Superior temporal gyrus (tissue), 1 donor: ENCODE data around the gene COL5A1.

Experiments used
- DNase-seq: peaks from one replicate; pipeline ENCODE4 v3.0.0-alpha.2; 2016; ENCODE audit errors: extremely low spot score

The COL5A1 gene

DNA sequence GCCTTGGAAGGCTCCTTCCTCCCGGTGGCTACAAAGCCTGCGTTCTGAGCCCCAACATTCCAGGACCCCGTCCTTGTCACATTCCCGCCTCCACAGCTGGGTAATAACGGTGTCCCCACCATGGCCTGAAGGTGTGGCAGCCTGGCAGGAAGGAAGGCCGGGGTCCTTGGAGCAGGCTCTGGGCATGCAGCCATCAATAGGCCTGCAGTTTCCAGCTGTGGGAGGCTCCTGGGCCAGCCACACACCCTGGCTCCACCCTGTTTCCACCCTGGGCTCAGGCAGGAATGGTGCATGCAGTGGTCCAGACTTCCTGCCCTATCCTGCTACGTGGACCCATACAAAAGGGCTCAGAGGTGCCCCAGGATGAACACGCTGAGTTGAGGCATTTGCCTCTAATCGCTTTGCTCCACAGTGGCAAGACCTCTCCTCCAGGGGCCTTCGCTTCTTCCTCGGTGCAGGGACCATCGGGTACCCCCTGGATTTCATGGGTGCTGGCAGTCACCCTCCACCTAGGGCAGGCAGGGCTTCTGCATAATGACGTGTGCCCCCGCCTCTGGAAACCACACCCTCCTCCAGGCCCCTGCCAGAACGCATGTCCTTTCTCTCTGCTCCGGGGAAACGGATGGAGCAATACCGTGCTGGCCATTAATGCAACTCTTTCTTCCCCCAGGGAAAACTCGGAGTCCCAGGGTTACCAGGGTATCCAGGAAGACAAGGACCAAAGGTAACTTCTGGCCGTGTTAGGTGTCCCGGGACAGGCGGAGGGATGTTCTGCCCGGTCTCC lies 143.9 kb downstream of the COL5A1 start:
- no peak for DNase-seq

DNA sequence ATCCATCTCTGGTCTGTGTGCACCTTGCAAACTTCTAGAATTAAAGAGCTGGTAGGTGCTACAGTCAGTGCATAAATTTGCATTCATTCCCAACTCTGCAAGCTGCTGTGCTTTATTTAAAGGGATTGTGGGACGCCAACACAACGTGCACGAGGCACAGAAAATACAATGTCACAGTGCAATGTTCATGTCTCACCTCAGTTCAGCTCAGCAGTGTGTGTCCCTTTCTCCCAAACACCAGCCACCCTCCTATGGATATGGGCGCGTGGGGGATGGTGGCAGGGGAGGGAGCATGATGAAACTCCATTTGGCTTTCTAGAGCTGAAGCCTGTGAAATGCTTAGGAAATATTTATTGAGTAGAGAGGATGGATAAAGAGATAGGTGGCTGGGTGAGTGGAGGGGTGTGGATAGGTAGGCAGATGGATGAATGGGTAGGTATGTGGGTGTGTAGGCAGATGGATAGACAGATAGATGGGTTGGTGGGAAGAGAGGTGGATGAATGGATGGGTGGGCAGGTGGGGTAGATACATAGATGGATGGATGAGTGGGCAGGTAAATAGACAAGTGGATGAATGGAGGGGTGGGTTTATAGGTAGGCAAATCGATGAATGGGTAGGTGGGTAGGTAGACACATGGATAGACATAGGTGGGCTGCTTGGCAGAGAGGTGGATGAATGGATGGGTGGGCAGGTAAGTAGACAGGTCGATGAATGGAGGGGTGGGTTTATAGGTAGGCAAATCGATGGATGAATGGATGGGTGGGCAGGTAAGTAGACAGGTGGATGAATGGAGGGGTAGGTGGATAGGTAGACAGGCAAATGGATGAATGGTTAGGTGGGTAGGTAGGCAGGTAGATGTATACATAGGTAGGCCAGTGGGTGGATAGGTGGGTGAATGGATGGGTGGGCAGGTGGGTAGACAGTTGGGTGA lies 146.3 kb downstream of the COL5A1 start:
- peak; percentile 56 for DNase-seq

DNA sequence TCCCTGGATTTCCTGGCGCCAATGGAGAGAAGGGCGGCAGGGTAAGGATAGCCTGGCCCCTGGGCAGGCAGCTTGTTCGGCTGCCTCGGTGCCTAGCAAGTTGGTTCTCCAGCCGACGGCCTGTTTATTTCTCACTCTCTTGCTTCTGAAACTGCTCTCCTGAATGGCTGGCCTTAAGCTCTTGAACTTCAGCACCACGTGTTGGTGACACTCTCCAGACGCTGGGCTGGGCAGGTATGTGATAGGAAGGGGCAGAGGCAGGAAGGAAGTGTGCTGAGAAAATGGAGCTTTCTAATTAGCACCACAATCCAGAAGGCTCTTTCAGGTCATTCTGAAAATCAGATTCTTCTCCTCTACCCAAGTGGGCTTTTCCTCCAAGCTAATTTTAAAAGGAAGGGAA lies 147.6 kb downstream of the COL5A1 start:
- no peak for DNase-seq

DNA sequence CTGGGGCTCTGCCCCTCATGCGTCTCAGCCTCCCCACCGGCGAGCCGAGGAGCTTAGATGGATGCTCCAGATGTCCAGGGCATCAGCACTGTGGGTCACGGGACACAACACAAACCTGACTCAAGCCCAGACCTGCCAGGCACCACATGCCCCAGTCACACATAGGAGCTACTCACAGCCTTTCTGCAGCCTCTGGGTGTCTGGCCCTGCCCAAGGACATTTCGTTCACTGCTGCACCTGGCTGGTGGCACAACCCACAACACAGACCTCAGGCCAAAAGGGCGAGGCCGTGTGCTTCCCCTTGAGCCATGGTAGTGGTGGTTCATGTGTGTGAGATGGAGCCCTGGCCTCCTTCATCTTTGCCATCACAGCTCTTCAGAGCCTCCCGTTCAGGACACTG lies 149.4 kb downstream of the COL5A1 start:
- no peak for DNase-seq

DNA sequence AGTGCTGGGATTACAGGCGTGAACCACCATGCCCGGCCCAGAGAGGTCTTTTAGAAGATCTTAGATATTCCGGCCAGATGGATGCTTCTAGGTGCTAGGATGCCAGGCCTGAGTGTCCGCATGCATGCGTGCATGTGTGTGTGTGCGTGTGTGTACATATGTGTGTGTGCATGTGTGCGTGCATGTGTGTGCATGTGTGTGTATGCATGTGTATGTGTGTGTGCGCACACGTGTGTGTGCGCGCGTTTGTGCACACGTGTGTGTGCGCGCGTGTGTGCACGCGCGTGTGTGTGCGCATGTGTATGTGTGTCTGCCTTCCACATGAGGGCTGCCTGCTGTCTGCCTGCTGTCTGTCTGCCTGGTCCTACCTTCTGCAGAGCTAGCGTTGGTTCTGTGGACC lies 151.0 kb downstream of the COL5A1 start:
- no peak for DNase-seq

DNA sequence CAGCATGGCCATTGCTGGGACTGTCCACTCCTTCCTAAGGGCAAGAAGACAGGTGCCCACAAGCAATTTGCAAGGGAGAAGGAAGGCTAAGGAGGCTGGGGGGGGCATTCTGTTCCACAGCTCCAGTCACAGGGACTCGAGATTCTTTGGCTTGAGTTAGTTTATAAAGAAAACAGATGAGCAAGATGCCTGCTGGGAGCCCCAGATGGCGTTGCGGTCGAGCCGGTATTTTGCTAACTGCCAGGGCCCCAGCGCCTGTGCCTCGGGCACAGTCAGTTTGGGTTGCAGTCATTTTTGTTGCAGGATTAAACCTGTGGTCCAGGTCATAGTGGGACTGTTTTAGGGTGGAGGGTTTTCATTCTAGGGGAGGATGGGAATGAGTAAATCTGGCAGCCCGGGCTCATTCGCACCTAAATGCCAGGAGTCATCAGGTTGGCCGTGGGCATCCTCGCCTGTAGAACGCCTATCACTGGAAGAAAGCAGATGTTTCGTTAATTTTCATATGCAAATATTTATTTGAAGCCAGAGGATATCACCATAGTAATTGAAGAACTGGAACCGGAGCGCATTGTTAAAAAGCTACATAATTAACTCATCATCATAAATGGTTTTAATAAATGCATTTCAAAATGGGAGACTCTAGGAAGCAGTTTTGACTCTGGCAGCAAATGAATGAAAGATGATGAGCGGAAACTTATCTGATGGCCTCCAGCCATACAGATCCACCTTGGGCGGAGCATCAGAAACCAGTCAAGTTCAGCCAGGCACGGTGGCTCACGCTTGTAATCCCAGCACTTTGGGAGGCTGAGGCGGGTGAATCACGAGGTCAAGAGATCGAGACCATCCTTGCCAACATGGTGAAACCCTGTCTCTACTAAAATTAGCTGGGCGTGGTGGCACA lies 151.9 kb downstream of the COL5A1 start:
- DNase-seq = no peak

DNA sequence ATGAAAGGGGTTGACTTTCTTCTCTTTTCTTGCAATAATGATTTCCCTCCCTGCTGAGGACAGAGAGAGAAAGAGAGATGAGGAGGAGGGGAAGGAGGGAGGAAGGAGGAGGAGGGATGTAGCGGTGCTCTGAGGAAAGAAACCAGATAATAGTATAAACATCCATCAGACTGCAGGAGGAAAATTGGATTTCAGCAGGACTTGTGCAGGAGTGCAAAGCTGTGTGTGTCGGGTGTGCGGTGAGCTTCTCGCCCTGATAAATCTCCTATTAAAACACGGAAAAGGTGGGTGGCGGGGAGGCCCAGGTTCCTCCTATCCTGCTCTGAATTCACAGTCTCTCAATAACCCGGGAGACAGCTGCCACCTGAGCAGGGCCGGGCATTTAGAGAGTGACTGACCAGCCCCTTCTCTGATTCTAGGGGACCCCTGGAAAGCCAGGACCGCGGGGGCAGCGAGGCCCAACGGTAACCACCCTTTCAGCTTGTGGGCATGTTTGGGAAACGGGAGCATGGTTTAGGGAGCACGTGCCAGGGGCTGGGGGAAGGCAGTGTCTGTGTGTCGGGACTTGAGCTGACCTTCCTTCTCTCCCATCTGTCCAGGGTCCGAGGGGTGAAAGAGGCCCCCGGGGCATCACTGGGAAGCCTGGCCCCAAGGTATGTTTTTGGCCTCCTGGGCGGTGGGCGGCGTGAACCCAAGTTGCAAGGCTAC lies 153.2 kb downstream of the COL5A1 start:
- no peak for DNase-seq

DNA sequence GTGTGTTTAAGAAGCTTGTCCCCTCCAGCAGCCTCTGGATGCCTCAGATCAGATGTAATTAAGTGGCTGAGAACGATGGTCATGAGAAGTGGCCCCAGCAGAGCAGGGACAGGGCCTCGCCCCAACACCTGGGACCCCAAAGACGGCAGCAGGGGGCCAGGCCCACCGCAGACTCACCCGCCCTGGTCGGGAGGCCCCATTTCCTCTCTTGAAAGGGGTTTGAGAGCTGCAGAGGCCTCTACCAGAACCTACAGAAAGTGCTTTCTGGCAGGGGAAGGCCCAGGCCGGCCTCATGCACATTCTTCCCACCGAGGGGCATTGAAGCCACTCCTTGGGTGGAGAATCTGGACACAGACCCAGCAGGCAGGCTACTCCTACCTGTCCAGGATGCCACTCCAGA lies 153.8 kb downstream of the COL5A1 start:
- DNase-seq = no peak

DNA sequence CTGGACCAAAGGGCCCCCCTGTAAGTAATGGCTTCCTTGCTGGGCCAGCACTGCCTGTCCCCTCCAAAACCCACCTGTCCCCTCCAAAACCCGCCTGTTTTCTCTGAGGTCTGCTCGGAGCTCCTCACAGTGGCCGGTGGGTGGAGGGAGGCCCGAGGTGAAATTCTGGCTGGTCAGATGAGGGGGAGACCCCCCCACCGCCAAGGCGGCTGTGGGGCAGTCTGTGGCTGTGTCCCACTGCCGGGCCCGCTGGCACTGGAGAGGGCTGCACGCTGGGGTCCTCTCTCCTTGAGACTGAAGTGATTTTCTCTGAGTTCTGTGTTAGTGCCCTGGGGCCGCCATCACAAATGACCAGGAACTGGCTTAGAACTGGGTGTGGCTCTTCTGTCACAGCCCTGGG lies 155.3 kb downstream of the COL5A1 start:
- DNase-seq = no peak

DNA sequence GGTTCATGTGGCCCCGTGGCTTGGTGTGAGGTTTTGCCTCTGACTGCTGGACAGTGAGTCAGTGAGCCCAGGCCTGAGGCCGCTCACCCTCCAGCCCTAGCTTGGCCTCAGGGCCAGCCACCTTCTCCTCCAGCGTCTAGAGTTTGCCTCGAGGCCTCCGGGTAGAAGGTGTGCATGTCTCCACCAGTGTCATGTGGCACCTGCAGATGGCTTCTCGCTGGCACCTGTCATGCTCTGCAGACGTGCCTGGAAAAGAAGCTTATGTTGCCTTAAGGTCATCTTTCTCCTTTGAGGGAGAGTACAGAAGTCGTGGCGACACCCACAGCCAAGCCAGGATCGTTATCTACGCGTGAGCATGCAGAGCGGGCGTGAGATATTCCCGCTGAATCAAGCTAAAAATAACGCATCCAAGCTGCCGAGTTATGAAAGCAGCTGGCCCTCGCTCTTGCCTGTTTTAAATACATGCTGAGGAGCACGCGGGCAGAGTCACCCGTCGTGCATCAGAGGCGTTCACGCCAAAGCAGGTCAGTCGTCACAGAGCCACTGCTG lies 159.3 kb downstream of the COL5A1 start:
- peak; percentile 74 for DNase-seq

DNA sequence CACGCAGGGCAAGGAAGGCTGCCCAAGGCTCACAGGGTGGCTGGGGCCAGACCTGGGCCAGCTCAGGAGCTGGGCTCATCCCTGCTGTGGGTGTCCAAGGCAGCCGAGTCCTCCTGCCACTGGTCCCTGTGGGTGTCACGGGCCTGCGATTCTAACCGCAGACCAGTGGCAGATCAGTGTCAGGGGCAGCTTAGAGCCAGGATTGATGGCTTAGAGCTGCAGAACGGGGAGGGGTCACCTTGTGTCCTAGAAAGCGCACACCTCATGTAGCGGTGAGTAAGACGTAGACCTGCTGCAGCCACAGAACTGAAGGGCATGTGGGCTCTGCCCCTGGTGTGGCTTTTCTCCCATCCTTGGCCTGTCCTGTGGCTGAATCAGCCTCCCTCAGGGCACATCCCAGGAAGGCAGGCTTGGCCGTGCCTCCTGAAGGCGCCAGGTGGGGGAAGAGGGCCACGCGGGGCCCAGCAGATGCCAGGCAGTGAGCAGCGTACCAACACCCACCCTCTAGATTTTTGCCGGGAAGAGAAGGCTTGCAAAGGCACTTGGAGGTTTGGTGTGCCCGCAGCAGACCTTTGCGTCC lies 160.7 kb downstream of the COL5A1 start:
- DNase-seq = no peak

DNA sequence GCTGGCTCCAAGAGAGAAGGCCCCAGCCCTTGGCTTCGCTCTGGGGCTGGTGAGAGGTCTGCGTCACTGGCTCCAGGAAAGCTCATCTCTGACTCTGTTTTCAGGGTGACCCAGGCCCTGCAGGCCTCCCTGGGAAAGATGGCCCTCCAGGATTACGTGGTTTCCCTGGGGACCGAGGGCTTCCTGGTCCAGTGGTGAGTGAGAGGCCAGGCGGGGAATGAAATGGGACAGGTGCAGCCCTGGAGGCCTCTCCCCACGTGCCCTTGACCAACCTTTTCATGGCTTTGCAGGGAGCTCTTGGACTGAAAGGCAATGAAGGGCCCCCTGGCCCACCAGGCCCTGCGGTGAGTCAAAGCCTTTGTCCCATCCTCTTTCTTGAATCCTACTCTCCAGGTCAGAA lies 163.3 kb downstream of the COL5A1 start:
- DNase-seq = no peak

DNA sequence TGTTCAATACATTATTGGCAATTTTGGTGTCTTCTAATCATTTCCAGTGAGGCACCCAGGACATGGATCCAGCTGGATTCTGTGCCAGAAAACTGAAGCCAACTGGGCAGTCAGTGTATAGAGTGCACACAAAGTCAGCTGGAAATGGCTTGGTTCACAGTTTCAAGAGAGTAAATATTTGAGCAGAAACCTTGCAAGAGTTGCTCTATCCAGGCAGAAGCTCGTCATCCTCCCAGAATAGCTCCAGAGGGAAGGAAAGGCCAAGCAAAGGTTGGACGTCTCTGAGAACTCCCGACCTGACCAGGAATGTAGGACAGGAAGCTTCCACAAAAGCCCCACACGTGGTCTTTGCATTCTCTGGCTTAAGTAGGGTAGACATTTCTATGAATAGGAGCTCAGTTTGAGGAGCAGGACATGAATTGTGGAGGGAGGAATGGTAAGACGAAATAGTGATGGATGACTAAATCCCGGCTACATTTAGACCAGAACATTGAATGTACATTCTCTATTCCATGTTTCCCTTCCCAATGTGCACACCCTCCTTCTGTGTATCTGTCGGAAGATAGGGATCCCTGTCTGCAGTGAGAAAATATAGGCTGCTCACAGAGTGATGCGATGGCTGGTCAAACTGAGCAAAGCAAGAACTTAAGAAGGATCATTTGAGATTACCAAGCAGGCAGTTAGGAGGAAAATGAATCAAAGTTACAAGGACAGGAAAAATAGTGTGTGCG lies 166.3 kb downstream of the COL5A1 start:
- peak; percentile 22 for DNase-seq

DNA sequence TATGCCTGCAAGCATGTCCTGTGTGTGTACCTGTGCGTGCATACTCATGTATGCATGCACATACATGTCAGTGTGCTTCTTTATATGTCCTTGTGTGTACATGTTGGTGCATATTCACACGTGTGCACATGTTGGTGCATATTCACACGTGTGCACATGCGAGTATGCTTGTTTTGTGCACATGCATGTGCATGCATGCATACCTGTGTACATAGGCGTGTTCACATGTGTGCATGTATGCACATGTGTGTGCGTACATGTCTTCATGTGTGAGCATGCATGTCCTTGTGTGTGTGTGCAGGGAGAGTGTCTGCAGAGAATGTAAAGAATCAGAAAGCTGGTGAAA lies 166.8 kb downstream of the COL5A1 start:
- DNase-seq = no peak

DNA sequence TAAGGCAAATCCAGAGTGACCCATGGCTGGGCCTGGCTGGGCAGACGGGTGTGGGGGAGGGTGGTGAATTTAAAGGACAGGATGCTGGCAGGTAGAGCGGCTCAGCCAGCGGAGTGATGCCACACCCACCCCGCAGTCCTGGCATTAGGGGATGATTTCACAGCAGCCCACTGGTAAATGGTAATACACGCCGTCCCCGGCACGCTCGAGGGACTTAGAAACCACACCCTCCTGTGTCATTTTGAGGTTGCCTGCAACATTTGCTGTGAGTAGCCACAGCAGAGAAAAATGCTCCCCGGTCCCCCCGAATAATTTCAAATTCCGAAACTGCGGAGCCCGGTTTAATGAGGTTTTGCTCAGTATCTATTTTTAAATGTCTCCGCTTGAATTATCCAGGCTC lies 167.7 kb downstream of the COL5A1 start:
- no peak for DNase-seq

DNA sequence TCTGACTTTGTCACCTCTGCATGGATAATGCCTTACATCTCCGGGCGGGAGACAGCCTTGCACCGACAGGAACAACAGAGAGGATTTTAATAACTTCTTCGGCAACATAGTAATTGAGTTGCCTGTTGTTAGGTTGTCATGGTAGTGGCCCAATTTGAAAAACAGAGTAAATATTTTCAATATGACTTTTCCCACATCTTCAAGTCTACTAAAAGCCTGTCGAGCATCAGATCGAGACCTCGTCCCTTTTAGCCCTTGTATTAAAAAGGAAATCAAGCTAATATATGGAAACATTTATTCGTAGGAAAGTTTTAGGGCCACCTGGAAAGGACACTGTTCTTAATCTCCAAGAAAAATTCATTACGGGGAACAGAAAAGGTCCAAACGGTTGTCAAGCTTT lies 168.2 kb downstream of the COL5A1 start:
- no peak for DNase-seq

DNA sequence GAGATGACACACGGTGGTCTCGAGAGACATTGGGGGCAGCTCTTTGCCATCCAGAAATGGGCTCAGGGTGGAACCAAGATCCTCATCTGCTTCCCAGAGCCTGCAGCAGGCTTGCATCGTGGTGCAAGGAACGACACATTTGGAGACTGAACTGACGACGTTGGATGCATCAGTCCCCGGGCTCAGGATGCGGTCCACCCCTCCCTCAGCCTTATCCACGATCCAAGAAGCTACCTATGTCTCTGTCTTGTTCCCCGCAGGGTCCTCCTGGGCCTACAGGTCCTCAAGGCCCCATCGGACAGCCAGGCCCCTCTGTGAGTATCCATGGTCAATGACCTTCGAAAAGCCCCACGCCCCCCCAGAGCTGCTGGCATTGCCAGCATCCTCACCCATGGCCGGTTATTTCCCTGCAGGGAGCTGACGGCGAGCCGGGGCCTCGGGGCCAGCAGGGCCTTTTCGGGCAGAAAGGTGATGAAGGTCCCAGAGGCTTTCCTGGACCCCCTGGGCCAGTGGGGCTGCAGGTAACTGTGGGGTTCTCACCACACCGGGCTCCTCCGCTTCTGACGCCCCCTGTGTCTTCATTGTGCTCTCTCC lies 169.6 kb downstream of the COL5A1 start:
- DNase-seq = no peak

DNA sequence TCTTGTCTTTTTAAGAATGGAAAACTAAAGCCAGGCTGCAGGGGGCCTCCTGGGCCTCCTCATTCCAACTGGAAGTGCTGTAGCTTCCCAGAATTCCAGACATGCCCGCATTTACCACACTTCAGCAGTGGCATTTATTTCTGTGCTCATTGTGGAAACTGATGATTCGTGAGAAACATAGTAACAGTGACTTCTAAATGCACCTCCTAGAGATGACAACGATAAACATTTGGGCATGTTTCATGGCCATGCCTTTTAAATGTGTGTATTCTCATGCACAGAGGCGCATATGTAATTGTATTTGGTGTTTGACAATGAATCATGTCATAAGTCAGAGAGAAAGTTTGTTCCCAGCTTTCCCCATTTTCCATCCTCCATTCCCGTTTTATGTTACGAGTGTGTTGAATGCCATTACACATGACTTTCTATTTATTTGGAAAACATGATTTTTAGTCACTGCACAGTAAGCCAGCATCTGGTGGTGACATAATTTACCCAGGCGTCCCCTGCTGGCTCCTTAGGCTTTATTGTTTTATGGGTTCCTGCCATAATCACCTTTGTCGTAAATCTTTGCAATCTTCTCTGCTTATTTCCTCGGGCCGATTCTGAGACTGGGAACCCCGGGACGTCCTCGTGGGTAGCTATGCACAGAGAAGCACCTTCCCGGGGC lies 170.2 kb downstream of the COL5A1 start:
- peak; percentile 33 for DNase-seq

DNA sequence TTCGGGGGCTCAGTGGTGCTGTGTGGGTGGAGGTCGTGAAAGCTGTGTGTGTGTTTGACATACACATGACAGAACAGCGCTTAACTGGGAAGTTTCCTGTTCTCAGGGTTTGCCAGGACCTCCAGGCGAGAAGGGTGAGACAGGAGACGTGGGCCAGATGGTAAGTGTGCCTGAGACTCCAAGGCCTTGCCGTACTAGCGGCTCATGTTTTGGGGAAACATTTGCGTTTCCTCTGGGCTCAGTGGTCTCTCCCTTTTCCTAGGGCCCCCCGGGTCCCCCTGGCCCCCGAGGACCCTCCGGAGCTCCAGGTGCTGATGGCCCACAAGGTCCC lies 170.7 kb downstream of the COL5A1 start:
- DNase-seq = no peak
